Measurements from ENCODE around the gene DGCR8.
"Not testable (repeated sequence)": the region's sequence is repeated elsewhere in the genome, so short reads cannot be mapped to it uniquely, and the experiment has no call there.

Gene DGCR8

DNA sequence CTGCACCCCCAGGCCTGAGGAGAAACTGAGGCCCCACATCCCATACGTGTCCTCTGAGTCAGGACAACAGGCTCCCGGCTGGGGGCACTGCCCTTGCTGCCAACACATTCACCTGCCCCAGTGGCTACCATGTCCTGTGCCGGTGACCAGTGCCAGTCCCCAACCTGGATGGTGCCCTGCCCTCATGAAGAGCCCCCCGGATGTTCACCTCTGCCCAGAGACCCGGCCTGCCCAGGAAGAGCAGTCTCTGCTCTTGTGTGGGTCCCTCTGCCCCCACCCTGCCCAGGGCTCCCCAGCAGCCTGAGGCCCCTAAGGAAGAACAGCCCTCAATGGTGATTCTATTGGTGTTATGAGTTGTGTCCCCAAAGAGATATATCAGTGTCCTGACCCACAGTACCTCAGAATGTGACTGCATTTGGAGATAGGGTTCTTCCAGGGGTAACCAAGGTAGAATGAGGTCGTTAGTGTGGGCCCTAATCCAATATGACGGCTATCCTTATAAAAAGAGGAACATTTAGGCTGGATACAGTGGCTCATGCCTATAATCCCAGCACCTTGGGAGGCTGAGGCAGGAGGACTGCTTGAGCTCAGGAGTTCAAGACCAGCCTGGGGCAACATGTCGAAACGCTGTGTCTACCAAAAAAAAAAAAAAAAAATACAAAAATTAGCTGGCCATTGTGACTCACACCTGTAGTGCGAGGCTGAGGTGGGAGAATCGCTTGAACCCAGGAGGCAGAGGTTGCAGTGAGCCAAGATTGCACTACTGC, 13.2 kb upstream of the DGCR8 start:
- no peak for DNase-seq (ENCODE audit: low spot score)

DNA sequence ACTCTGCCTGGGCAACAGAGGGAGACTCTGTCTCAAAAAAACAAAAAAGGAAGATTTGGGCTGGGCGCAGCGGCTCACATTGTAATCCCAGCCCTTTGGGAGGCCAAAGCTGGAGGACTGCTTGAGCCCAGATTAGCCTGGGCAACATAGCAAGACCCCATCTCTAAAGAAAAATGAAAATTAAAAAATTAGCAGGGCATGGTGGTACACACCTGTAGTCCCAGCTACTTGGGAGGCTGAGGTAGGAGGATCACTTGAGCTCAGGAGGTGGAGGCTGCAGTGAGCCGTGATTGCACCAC, 12.7 kb upstream of the DGCR8 start:
- not testable (repeated sequence) for DNase-seq (ENCODE audit: low spot score)

DNA sequence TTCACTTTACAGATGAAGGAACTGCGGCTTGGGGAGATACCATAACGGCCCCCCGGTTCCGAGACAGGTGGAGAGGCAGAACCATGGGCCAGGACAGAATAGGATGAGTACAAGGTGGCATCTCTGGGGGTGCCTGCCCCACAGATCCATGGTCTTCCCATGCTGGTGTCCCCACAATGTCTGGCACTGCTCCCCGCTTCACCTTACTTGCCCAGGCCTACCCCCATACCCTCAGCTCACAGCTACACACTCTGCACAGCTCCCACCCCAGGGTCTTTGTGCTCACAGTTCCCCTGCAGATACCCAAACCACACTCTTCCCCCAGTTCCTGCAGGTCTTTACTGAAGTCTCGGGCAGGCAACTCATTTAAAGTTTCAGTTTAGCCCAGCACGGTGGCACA, 11.4 kb upstream of the DGCR8 start:
- DNase-seq (ENCODE audit: low spot score) = no peak

DNA sequence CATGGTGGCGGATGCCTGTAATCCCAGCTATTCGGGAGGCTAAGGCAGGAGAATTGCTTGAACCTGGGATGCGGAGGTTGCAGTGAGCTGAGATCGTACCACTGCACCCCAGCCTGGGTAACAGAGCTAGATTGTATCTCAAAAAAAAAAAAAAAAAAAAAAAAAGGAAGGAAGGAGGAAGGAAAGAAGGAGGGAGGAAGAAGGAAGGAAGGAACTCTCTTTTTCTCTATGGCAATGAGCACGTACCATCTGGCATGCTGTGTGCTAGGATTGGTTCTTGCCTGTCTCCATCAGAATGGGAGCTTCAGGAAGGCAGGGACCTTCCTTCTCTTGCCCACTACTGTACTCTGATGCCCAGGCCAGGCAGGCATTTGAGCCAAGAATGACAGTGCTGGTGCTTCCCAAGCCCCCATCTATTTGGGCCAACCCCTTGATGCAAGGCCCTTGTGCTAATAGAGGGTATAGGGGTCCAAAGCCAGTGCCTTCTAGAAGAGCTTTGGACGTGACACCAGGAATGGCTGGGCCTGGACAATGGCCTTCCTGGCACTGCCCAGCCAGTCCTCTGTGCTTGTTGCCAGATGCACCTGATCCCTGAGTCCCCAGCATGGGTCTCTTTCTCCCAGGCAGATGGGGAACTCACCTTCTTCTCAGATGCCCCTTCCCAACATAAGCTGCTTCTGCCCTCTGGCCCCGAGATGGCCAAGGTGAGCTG, 10.6 kb upstream of the DGCR8 start:
- DNase-seq (ENCODE audit: low spot score) = no peak

DNA sequence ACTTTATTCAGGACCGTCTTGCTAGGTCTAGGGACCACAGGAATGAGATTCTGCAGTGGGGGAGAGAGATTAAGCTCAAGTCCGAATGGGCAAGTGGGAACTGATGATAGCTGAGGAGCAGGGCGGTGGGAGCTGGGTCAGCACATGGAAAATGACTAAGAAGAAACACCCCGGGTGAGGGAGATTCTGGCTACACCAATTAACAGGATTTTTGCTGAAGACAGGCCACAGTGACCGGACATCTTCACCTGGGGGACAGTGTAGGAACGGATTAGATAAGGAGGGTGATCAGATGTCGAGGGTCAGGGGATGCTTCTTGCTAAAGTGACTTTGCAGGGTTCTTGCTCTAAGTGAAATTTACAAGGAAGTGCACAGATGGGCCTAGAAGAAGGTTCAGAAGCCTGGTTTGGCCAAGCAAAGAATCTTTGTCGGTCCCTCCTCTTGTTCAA, 8.5 kb upstream of the DGCR8 start:
- no peak for DNase-seq (ENCODE audit: low spot score)

DNA sequence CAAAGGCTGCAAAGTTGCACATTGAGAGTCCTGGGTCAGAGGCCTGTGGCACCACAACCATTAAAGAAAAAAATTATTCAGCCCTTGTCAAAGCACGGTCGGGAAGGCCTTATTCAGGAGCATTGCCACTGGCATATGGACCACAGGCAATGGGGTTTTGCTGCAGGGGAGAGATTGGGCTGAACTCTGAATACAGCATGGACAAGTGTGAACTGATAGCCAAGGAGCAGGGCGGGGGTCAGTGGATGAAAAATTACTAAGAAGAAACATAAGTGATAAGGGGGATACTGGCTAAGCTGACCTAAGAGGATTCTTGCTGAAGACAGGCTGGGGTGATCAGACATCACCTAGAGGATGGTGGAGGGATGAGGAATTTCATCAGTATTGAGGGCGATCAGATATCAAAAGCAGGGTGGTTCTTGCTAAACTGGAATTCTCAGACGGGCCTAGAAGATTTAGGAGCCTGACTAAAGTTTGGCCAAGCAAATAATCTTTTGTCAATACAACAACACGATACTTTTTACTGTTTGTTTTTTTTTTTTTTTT, 3.3 kb upstream of the DGCR8 start:
- peak; percentile 37 for DNase-seq (ENCODE audit: low spot score)

DNA sequence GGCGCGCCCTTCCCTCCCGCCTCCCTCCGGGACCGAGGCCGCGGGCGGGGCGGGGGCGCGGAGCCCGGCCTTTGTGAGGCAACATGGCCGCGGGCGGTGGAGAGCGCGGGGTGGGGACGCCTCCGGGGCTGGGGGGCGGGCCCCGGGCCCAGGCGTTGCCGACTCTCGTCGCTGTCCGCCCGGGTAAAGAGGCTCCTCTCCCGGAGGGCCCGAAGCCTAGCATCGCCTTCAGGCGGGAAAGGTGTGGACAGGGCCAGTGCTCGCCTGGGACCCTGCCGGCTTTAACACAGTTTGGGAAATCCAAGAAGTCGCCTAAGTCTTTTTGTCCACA, 369 bp downstream of the DGCR8 start:
- DNase-seq (ENCODE audit: low spot score) = peak; percentile 66

DNA sequence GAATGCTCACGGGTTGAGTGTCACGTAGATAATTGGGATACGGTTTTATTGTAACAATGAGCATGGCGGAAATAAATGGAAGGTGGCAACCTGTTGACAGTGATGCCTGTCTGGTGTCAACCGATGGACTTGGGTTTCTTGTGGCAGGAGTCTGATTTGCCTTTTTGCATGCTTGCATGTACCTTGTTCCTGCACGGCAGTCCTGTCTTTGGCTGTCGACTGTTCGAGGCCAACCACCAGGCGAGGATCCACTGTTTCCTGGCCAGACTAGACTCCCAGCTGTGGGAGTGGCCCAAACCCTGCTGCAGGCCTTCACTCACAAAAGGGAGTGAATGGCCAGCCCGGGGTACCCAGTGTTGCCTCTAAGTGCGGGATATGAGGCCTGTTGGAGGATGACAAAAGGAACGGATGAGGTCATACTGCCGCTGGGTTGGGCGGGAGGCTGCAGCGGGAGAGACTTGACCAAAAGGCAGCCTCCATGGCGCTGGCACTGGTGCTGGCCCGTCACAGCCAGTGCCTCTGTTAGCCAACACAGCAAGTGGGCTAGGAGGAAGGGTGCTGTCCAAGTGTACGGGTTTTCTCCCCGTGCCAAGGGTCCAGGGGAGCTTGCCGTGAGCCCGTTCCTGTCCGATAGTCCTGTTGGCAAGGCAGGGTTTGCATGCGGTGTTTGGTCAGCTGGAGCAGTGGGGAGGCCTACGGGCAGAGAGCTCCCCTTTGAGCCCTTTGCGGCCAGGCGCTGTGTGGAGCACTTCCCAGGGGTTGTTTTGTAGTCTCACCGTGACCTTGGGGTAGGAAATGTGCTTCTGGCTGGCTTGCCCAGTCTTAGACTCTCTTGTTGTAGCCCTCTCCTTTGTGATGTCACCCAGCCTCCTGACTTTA, 974 bp downstream of the DGCR8 start:
- DNase-seq (ENCODE audit: low spot score) = no peak

DNA sequence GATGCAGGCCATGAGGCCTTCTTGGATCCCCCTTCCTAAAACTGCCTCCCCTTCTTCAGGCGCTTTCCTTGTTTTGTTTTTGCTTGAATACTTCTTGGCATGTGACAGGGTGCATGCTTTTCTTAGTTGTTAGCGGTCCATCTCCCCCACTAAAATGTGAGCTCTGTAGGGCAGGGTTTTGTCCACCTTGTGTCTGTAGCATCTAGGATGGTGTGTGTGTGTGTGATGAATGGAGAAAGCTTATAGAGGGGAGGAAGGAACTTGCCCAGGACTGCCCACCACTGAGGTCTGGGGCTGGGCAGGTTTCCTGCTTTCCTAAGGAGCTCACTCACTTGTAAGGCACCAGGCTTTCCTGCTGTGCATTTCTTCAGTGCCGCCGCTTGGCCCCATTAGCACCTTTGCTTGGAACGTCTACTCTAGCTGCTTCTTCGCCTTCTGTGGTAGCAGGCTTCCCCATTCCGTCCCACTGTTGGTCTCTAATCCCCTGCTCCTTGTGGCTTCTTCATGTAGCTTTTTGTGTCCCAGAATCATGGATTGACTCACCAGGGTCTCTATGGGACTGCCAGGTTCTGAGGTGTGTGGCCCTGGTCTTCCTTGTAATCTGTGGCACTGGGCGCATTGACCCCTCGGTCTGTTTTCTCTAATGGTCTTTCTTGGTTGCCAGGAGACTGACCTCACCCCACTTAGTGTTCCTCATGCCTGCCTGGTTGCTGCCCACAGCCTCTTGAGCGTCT, 3.3 kb downstream of the DGCR8 start:
- no peak for DNase-seq (ENCODE audit: low spot score)

DNA sequence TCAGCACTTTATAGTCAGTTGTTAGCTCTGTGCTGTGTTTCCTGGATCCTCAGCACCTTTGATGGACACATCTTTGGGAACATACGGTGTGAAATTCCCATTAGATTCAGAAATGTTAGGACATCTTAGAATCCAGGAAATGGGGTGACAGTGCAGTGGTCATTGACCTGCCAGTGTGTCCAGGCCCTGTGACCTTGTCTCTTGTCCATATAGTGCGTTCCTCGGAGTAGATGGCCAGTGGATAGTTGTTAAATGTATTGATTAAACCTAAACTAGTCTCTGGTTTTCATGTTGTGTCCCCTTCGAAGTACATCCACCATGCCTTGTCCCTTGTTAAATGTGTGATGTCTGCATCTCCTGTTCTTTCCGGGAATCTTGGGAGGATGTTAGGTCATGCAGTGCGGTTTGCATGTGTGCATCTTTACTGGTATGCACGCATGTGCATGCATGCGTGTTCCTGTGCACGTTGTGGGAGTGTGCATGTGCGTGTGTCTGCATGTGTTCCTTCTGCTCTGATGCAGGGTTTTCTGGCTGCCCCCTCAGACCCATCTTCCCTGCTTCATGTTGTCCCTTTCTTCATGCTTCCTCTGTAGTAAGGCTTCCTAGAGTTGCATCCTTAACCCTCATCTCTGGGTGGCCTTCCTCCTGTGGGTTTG, 4.0 kb downstream of the DGCR8 start:
- no peak for DNase-seq (ENCODE audit: low spot score)

DNA sequence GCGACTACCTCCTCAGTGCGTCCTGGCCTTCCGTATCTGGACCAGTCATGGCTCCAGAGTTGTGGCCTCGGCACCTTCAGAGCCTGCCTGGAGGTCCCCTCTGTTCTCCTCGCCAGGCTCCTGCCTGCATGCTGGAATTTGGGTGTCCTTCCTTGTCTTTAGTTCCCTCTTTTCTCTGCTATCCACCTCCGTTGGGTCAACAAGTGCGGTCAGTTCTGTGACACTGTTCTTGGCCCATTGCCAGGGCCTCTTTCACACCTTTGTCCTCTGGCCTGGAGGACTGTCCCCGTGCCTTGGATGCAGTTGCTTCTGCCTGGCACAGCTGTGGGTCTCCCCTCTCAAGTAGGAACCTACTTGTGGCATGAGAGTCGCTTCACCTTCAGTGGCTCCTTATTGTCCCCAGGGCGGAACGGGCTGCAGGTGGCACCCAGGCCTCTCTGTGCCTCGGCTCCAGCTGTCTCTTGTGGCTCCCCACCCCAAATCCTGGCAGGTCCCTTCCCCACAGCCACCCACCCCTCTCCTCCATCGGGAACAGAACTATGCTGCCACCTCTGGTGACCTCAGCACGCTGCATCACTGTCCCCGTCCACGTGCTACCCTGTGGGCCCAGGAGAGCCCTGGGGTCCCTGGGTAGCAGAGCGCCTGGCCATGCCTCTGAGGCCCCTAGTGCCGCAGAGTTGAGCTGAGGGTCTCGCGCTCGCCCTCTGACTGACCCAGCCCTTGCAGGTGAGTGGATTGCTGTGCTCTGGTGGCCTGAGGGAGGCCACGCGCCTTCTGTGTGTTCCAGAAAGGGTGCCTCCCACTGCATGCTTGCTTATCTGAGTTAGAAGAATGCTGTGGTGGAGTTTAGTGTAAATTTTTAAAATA, 4.7 kb downstream of the DGCR8 start:
- DNase-seq (ENCODE audit: low spot score) = no peak

DNA sequence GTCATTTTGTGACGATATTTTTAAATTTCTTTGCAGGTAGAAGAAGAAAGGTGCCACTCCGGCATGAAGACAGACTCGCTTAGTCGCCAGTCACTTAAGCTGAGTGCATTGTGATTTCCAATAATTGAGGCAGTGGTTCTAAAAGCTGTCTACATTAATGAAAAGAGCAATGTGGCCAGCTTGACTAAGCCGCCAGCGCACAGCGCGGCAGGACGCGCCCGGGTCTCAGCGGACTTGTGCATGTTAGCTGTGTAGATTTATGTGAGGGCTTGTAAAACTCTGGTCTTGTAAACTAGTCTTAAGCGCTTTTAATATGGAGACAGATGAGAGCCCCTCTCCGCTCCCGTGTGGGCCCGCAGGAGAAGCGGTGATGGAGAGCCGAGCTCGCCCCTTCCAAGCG, 5.6 kb downstream of the DGCR8 start:
- no peak for DNase-seq (ENCODE audit: low spot score)

DNA sequence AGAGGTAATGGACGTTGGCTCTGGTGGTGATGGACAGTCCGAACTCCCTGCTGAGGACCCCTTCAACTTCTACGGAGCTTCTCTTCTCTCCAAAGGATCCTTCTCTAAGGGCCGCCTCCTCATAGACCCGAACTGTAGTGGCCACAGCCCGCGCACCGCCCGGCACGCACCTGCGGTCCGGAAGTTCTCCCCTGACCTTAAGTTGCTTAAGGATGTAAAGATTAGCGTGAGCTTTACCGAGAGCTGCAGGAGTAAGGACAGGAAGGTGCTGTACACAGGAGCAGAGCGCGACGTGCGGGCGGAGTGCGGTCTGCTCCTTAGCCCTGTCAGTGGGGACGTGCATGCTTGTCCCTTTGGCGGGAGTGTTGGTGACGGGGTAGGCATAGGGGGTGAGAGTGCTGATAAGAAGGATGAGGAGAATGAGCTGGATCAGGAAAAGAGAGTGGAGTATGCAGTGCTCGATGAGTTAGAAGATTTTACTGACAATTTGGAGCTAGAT, 6.1 kb downstream of the DGCR8 start:
- DNase-seq (ENCODE audit: low spot score) = no peak

DNA sequence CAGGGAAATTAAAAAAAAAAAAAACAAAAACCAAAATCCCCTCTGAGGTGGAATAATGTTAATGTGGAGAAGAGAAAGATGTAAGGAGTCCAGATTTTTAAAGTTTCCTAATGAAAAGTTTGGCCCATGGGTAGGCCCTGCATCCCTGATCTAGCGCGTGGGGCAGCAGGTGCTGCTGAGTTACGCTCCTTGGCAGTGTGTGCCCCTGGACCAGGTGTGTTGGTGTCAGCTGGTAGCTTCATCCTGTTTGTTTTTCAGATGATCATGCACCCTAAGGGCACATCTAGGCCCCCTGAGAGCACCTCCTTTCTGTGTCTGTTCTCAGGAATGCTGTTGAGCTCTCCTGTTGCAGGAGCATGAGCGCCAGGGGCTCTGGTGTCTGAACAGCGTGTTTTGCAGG, 6.7 kb downstream of the DGCR8 start:
- DNase-seq (ENCODE audit: low spot score) = no peak

DNA sequence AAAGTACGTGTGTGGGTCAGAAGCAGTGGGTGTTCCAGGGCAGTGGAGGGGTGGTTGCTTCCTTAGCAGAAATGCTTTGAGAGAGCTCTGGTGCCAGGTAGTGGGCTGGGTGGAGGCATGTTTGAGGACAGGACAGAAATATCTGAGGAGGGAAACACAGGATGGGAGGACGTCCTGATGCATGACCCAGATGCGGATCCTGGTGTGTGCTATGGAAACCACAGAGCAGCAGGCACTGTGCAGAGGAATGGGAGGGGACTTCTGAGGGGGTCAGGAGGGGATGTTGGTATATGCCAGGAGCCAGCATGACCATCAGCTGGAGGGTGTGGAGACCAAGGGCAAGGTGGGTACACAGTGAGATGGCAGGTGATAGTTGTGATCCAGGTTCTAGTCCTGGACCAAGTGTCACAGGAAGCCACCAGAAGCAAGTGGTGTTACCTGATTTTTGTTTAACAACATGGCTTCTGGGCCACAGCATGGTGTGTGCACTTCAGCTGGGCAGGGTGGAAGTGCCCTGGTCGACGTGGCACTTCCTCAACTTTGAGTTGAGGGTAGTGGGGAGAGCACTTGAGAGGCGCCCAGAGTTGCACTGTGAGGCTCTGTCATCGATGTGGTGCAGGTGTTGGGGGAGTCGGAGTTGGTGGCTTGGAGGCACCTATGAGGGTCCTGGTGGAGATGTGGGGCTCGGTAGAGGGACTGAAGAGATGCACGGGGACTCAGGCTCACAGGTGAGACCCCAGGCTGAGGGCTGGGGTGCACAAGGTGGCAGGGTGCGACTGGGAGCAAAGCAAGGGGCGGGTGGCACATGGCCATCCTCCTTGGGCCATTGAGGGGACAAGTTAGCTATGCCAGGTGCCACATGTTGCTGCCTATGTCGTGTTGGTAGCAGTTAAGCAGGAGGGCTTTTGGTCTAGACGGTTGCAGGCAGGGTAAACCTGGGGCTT, 7.5 kb downstream of the DGCR8 start:
- no peak for DNase-seq (ENCODE audit: low spot score)

DNA sequence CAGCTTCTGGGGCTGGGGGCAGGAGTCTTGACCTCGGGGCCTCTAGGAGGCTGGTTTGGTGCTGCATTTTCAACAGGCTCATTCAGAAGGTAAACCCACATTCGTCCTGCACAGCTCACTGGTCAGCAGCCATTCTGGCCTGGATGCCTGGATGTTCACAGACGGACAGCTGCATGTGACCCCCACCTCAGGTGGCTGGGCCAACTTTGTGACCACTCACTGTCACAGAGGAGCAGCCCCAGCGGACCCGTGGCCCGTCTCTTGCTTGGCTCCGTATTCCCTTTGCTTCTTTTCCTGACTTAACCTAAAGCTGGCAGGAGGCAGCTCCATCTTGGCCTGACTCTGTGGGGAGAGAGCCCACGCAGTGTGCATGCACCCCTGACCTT, 8.2 kb downstream of the DGCR8 start:
- DNase-seq (ENCODE audit: low spot score) = no peak

DNA sequence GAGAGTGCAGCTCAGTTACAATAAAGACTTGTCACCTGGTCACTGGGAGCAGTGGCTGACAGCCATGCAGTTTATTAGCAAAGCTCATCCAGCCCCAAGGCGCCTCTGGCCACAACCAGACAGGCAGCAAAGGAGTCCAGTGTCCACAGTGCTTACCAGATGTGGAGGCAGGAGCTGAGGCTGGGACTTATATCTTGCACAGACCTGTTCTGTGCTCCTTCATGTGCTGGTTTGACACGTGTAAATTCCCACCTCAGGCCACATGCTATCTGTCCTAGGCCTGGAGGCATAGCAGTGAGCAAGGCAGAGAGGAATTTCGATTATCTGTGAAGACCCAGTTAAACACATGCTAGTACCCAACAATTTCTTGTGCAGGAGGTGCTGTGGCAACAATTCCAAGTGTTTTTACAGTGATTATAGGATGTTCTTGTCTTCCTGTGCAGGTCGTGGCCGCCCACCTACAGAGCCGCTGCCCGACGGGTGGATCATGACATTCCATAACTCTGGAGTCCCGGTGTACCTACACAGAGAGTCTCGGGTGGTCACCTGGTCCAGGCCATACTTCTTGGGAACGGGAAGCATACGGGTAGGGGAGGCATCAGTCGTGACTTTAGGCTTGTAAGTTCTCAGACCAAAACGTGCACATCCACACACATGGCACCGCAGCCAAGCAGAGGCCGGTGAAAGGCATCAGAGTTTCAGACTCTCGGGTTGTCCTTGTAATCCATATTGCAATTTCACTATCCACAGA, 9.4 kb downstream of the DGCR8 start:
- DNase-seq (ENCODE audit: low spot score) = no peak

DNA sequence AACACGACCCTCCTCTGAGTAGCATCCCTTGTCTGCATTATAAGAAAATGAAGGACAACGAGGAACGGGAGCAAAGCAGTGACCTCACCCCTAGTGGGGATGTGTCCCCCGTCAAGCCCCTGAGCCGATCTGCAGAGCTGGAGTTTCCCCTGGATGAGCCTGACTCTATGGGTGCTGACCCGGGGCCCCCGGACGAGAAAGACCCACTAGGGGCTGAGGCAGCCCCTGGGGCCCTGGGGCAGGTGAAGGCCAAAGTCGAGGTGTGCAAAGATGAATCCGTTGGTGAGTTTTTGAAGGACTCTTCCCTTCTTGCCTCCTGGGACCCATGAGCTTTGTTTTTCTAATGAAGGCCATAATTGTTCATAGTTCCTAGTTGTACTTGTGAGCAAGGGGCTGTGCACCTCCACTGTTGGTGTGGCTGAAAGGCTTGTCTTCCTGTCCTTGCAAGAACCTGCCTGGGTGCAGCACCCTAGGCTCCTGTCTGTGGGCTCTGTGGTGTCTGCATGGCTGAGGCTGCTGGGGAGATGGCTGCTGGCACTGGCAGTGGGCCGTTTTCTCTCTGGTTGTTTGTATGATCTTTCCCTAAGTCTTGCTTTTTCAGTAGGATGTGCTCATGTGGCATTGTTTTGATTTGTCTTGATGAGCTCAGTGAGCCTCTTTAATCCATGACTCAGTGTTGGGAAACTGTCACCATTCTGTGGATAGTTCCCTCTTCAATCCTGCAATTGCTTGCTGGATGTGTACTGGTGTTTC, 10.1 kb downstream of the DGCR8 start:
- no peak for DNase-seq (ENCODE audit: low spot score)

Measured in hematopoietic multipotent progenitor cell treated with erythropoietin and hydrocortisone succinate and interleukin-3 and kit ligand, for 15 days (in vitro differentiated cells).